HG02870 (cell line): ENCODE measurements around the gene LNP1.
"Not testable (repeated sequence)": the region's sequence is repeated elsewhere in the genome, so short reads cannot be mapped to it uniquely, and the experiment has no call there.

ENCODE experiments used
- ATAC-seq: cut with Tn5 transposase; IDR thresholded peaks from one replicate; pipeline ENCODE4 v1.9.1; 2021; ENCODE audit warnings: mild to moderate bottlenecking, moderate library complexity; ENCODE audit not compliant: unreplicated experiment

The LNP1 gene

GRCh38 chr3:100471444-100471843, 70.1 kb downstream of the LNP1 start:
- ATAC-seq = no peak

- ATAC-seq = not testable (repeated sequence)
These were observed 76.6 kb downstream of the LNP1 start for GRCh38 chr3:100477851-100478360.

GRCh38 chr3:100478521-100478920, 77.2 kb downstream of the LNP1 start:
- not testable (repeated sequence) for ATAC-seq

GRCh38 chr3:100480081-100480480, 78.7 kb downstream of the LNP1 start:
- no peak for ATAC-seq

- ATAC-seq = no peak
These were observed 80.8 kb downstream of the LNP1 start for GRCh38 chr3:100482176-100482575.

GRCh38 chr3:100483529-100483928, 82.2 kb downstream of the LNP1 start:
- ATAC-seq = no peak

- ATAC-seq = no peak
These were observed 85.5 kb downstream of the LNP1 start for GRCh38 chr3:100486808-100487207.

- no peak for ATAC-seq
These were observed 87.8 kb downstream of the LNP1 start for GRCh38 chr3:100489118-100489517.

GRCh38 chr3:100492059-100493006, 91.0 kb downstream of the LNP1 start, which contains the start of gene TMEM45A:
TMEM45A (plus strand) TSS chr3:100492619; CDS start chr3:100555212, 62,593 bp downstream.
- ATAC-seq = peak; percentile 97

- no peak for ATAC-seq
These were observed 95.4 kb downstream of the LNP1 start for GRCh38 chr3:100496711-100497261.

GRCh38 chr3:100499651-100500050, 98.3 kb downstream of the LNP1 start:
- ATAC-seq = no peak

GRCh38 chr3:100500320-100500880, 99.1 kb downstream of the LNP1 start:
- no peak for ATAC-seq

GRCh38 chr3:100503448-100503847, 102.1 kb downstream of the LNP1 start:
- no peak for ATAC-seq
